ENCODE measurements around the gene CSNK1D. TPM values are rescaled to one million over a fixed set of nuclear protein-coding genes. Genes with fewer than 3 reads are reported as not detected.

Gene CSNK1D
- total RNA-seq, 1 donor from 2014 or later: 65.7 TPM

- ATAC-seq: no peak
These were observed 36.4 kb upstream of the CSNK1D start for GRCh38 chr17:82309656-82310570.

- no peak for ATAC-seq
These were observed 32.3 kb upstream of the CSNK1D start for GRCh38 chr17:82305727-82306300.

GRCh38 chr17:82304826-82305726, 31.6 kb upstream of the CSNK1D start:
- no peak for ATAC-seq

GRCh38 chr17:82303944-82304808, 30.7 kb upstream of the CSNK1D start:
- ATAC-seq: no peak

- ATAC-seq: no peak
These were observed 29.8 kb upstream of the CSNK1D start for GRCh38 chr17:82302991-82303943.

- no peak for ATAC-seq
These were observed 29.1 kb upstream of the CSNK1D start for GRCh38 chr17:82302568-82302963.

- no peak for ATAC-seq
These were observed 28.5 kb upstream of the CSNK1D start for GRCh38 chr17:82301916-82302567.

- ATAC-seq: no peak
These were observed 27.9 kb upstream of the CSNK1D start for GRCh38 chr17:82301300-82301915.

GRCh38 chr17:82300707-82301270, 27.3 kb upstream of the CSNK1D start:
- peak; percentile 2 for ATAC-seq

GRCh38 chr17:82300228-82300627, 26.7 kb upstream of the CSNK1D start:
- ATAC-seq: no peak

- ATAC-seq: no peak
These were observed 26.0 kb upstream of the CSNK1D start for GRCh38 chr17:82299452-82299851.

GRCh38 chr17:82298538-82299421, 25.3 kb upstream of the CSNK1D start:
- ATAC-seq: no peak

- ATAC-seq: peak; percentile 86
These were observed 24.4 kb upstream of the CSNK1D start for GRCh38 chr17:82297714-82298537.

GRCh38 chr17:82297280-82297713, 23.8 kb upstream of the CSNK1D start:
- ATAC-seq: peak; percentile 32

GRCh38 chr17:82296511-82297279, 23.2 kb upstream of the CSNK1D start:
- no peak for ATAC-seq

- ATAC-seq: no peak
These were observed 21.9 kb upstream of the CSNK1D start for GRCh38 chr17:82295472-82295814.
